ENCODE data around the gene VPS8. TPM values are rescaled to one million over a fixed set of nuclear protein-coding genes. Genes with fewer than 3 reads are reported as not detected.

Gene VPS8
- total RNA-seq, 2 donors from 2014 or later, result 49.7 to 70.0 TPM

GRCh38 chr3:184832044-184832443, 20.1 kb downstream of the VPS8 start:
- no peak overlapping the region for H3K4me3 Mint-ChIP-seq
- H3K36me3 Mint-ChIP-seq (ENCODE audit: low read depth), result peaks cover 30% of the 10 kb centered on the region
- H3K9me3 Mint-ChIP-seq, result no peaks in the 10 kb centered on the region
- H3K36me3 ChIP-seq (ENCODE audit: control insufficient read depth, insufficient read depth, low read length), result peaks cover 55% of the 10 kb centered on the region
- H3K4me3 ChIP-seq (ENCODE audit: low read length), result no peak overlapping the region
- no peak overlapping the region for H3K9ac ChIP-seq (ENCODE audit: extremely low read depth, low read length, poor library complexity, severe bottlenecking)
- H3K4me1 Mint-ChIP-seq, result no peaks in the 10 kb centered on the region
- no peaks in the 10 kb centered on the region for H3K27me3 Mint-ChIP-seq (ENCODE audit: insufficient read depth)
- H3K27ac Mint-ChIP-seq, result no peak overlapping the region
- TF ChIP-seq, protein P1, sequence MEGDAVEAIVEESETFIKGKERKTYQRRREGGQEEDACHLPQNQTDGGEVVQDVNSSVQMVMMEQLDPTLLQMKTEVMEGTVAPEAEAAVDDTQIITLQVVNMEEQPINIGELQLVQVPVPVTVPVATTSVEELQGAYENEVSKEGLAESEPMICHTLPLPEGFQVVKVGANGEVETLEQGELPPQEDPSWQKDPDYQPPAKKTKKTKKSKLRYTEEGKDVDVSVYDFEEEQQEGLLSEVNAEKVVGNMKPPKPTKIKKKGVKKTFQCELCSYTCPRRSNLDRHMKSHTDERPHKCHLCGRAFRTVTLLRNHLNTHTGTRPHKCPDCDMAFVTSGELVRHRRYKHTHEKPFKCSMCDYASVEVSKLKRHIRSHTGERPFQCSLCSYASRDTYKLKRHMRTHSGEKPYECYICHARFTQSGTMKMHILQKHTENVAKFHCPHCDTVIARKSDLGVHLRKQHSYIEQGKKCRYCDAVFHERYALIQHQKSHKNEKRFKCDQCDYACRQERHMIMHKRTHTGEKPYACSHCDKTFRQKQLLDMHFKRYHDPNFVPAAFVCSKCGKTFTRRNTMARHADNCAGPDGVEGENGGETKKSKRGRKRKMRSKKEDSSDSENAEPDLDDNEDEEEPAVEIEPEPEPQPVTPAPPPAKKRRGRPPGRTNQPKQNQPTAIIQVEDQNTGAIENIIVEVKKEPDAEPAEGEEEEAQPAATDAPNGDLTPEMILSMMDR (conservative IDR thresholded peaks at IDR 0.05), result no peak
- H3K4me1 ChIP-seq (ENCODE audit: control insufficient read depth, insufficient read depth, low read length), result no peaks in the 10 kb centered on the region
- no peak for DNase-seq
- no peaks in the 10 kb centered on the region for H3K9me3 ChIP-seq (ENCODE audit: control insufficient read depth, low read length)
- H3K27ac ChIP-seq (ENCODE audit: low read depth, low read length), result no peak overlapping the region
- no peaks in the 10 kb centered on the region for H3K27me3 ChIP-seq (ENCODE audit: control insufficient read depth, insufficient read depth, low read length, poor library complexity, severe bottlenecking)

DNA sequence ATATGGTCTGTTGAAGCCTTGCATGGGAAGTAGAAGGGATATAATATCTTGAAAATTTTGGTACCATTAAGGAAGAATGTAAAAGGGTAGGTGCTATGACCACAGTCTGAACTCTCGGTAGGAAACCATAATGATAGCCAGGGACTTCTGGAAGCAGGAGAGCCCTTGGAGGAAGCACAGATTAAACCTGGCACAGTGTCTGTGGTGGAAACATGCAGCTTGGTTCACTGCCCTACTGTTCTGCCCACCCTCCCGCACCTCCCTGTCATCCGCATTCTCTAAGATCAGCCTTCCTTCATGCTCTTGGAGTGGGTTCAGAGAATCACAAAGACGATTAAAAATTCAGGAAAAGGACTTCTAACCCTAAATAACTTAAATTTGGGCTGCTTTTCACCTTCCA, 20.9 kb downstream of the VPS8 start:
- H3K9ac ChIP-seq (ENCODE audit: extremely low read depth, low read length, poor library complexity, severe bottlenecking), result no peak overlapping the region
- H3K36me3 ChIP-seq (ENCODE audit: control insufficient read depth, insufficient read depth, low read length), result peaks cover 59% of the 10 kb centered on the region
- H3K4me1 ChIP-seq (ENCODE audit: control insufficient read depth, insufficient read depth, low read length), result no peaks in the 10 kb centered on the region
- Mint-ChIP-seq H3K4me1 (no peaks in the 10 kb centered on the region), H3K36me3 (ENCODE audit: low read depth) (peaks cover 26% of the 10 kb centered on the region), H3K27me3 (ENCODE audit: insufficient read depth) (no peaks in the 10 kb centered on the region), H3K27ac (no peak overlapping the region), H3K4me3 (no peak overlapping the region), H3K9me3 (no peaks in the 10 kb centered on the region)
- H3K27me3 ChIP-seq (ENCODE audit: control insufficient read depth, insufficient read depth, low read length, poor library complexity, severe bottlenecking), result no peaks in the 10 kb centered on the region
- TF ChIP-seq, protein P1 (conservative IDR thresholded peaks at IDR 0.05), result no peak
- no peak for DNase-seq
- no peak overlapping the region for H3K4me3 ChIP-seq (ENCODE audit: low read length)
- H3K27ac ChIP-seq (ENCODE audit: low read depth, low read length), result no peak overlapping the region
- WGBS, 2 experiments (ENCODE audit: insufficient coverage in 1 of 2, insufficient read length in 1 of 2), result 87 to 90% methylated on average over 3 to 4 of the region's 4 CpGs
- H3K9me3 ChIP-seq (ENCODE audit: control insufficient read depth, low read length), result no peaks in the 10 kb centered on the region

- Mint-ChIP-seq H3K4me3 (no peak overlapping the region), H3K27ac (no peak overlapping the region), H3K4me1 (no peaks in the 10 kb centered on the region), H3K27me3 (ENCODE audit: insufficient read depth) (no peaks in the 10 kb centered on the region), H3K9me3 (no peaks in the 10 kb centered on the region), H3K36me3 (ENCODE audit: low read depth) (peaks cover 23% of the 10 kb centered on the region)
- no peak for DNase-seq
- WGBS, 2 experiments (ENCODE audit: insufficient coverage in 1 of 2, insufficient read length in 1 of 2), result 67 to 90% methylated on average over 1 to 2 of the region's 2 CpGs
- TF ChIP-seq, protein P1 (conservative IDR thresholded peaks at IDR 0.05), result no peak
- no peak overlapping the region for H3K4me3 ChIP-seq (ENCODE audit: low read length)
- H3K9ac ChIP-seq (ENCODE audit: extremely low read depth, low read length, poor library complexity, severe bottlenecking), result no peak overlapping the region
- H3K4me1 ChIP-seq (ENCODE audit: control insufficient read depth, insufficient read depth, low read length), result no peaks in the 10 kb centered on the region
- H3K9me3 ChIP-seq (ENCODE audit: control insufficient read depth, low read length), result no peaks in the 10 kb centered on the region
- H3K27me3 ChIP-seq (ENCODE audit: control insufficient read depth, insufficient read depth, low read length, poor library complexity, severe bottlenecking), result no peaks in the 10 kb centered on the region
- no peak overlapping the region for H3K27ac ChIP-seq (ENCODE audit: low read depth, low read length)
- peaks cover 52% of the 10 kb centered on the region for H3K36me3 ChIP-seq (ENCODE audit: control insufficient read depth, insufficient read depth, low read length)
Observed at GRCh38 chr3:184836090-184836822, 24.3 kb downstream of the VPS8 start.
